Measurements from ENCODE around the gene RREB1. TPM values are rescaled to one million over a fixed set of nuclear protein-coding genes. Genes with fewer than 3 reads are reported as not detected.

RREB1 gene
- polyA plus RNA-seq, 1 donor from 2014 or later = not detected

- Histone ChIP-seq H3K27ac (ENCODE audit: low read length) (no peak overlapping the region), H3K9ac (ENCODE audit: low read length) (no peak overlapping the region), H3K27me3 (ENCODE audit: insufficient read depth, low read depth, low read length) (no peaks in the 10 kb centered on the region), H3K36me3 (ENCODE audit: insufficient read depth, low read length) (no peaks in the 10 kb centered on the region), H3K4me2 (ENCODE audit: low read length) (no peak overlapping the region), H2AFZ (ENCODE audit: low read depth, low read length) (no peak overlapping the region), H3K9me2 (ENCODE audit: insufficient read depth, low read length) (no peaks in the 10 kb centered on the region), H4K20me1 (ENCODE audit: insufficient read depth) (no peaks in the 10 kb centered on the region), H3K9me3 (ENCODE audit: low read length) (peaks cover 5% of the 10 kb centered on the region), H3K79me2 (replicated peaks; ENCODE audit: insufficient read depth, low read length) (no peaks in the 10 kb centered on the region), H3F3A (ENCODE audit: insufficient read depth, low read length, poor library complexity, severe bottlenecking) (no peaks in the 10 kb centered on the region), H3K4me3 (ENCODE audit: low read length) (no peak overlapping the region)
- TF ChIP-seq CTCF (IDR thresholded peaks at IDR 0.05; ENCODE audit: poor library complexity, severe bottlenecking) (no peak), MXI1 (conservative IDR thresholded peaks at IDR 0.05; ENCODE audit: poor library complexity, severe bottlenecking) (no peak), TAF1 (IDR thresholded peaks at IDR 0.05; ENCODE audit: low read depth) (no peak), SMC3 (conservative IDR thresholded peaks at IDR 0.05; ENCODE audit: poor library complexity) (no peak), POLR2AphosphoS5 (IDR thresholded peaks at IDR 0.05) (no peak), RAD21 (conservative IDR thresholded peaks at IDR 0.05) (no peak), EZH2 (IDR thresholded peaks at IDR 0.05; ENCODE audit: borderline replicate concordance, insufficient read depth, low read length, poor library complexity, severe bottlenecking) (no peak), EP300 (conservative IDR thresholded peaks at IDR 0.05; ENCODE audit: poor library complexity, severe bottlenecking) (no peak)
Measured at GRCh38 chr6:7269816-7270215, 162.1 kb downstream of the RREB1 start.

GRCh38 chr6:7270320-7271204 is 162.8 kb downstream of the RREB1 start:
- H3K27ac ChIP-seq (ENCODE audit: low read length) = no peak overlapping the region
- no peak overlapping the region for H2AFZ ChIP-seq (ENCODE audit: low read depth, low read length)
- H3K4me2 ChIP-seq (ENCODE audit: low read length) = no peak overlapping the region
- peaks cover 5% of the 10 kb centered on the region for H3K9me3 ChIP-seq (ENCODE audit: low read length)
- no peaks in the 10 kb centered on the region for H3K79me2 ChIP-seq (replicated peaks; ENCODE audit: insufficient read depth, low read length)
- no peaks in the 10 kb centered on the region for H3K27me3 ChIP-seq (ENCODE audit: insufficient read depth, low read depth, low read length)
- no peaks in the 10 kb centered on the region for H3K36me3 ChIP-seq (ENCODE audit: insufficient read depth, low read length)
- no peak overlapping the region for H3K4me3 ChIP-seq (ENCODE audit: low read length)
- H3K9ac ChIP-seq (ENCODE audit: low read length) = no peak overlapping the region
- H3K9me2 ChIP-seq (ENCODE audit: insufficient read depth, low read length) = no peaks in the 10 kb centered on the region
- TF ChIP-seq RAD21 (conservative IDR thresholded peaks at IDR 0.05) (no peak), SMC3 (conservative IDR thresholded peaks at IDR 0.05; ENCODE audit: poor library complexity) (no peak), POLR2AphosphoS5 (IDR thresholded peaks at IDR 0.05) (no peak), CTCF (IDR thresholded peaks at IDR 0.05; ENCODE audit: poor library complexity, severe bottlenecking) (no peak), EP300 (conservative IDR thresholded peaks at IDR 0.05; ENCODE audit: poor library complexity, severe bottlenecking) (no peak), MXI1 (conservative IDR thresholded peaks at IDR 0.05; ENCODE audit: poor library complexity, severe bottlenecking) (no peak), TAF1 (IDR thresholded peaks at IDR 0.05; ENCODE audit: low read depth) (no peak), EZH2 (IDR thresholded peaks at IDR 0.05; ENCODE audit: borderline replicate concordance, insufficient read depth, low read length, poor library complexity, severe bottlenecking) (no peak), REST (IDR thresholded peaks at IDR 0.05; ENCODE audit: borderline replicate concordance) (no peak)
- H4K20me1 ChIP-seq (ENCODE audit: insufficient read depth) = no peaks in the 10 kb centered on the region
- no peaks in the 10 kb centered on the region for H3F3A ChIP-seq (ENCODE audit: insufficient read depth, low read length, poor library complexity, severe bottlenecking)
